GM12892 (cell line): ENCODE data around the gene ZFAND2A.

Experiments used
- POLR2A ChIP-seq: IDR thresholded peaks from 2 replicates; pipeline ENCODE4 v1.6.1; 2011; ENCODE audit warnings: low read depth, low read length, control low read depth
- POLR2AphosphoS5 ChIP-seq: IDR thresholded peaks from 2 replicates; pipeline ENCODE4 v1.6.1; 2011; ENCODE audit warnings: low read depth, low read length, control low read depth

DNA sequence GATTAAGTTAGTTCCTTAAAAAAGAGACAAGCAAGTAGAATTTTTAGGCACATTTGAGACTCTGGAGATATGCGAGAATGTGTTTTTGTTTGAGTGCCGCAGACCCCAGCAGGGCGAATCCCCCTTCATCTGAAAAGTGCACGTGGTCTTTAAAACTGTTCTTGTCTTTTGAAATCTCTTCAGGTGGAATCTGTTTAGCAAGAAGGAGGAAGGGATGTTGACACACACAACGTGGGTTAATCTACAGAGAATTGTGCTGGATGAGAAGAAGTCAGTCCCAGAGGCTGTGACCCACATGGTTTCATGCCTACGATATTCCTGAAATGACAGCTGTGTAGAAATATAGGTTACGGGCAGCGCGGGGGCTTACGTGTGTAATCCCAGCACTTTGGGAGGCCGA, 27.1 kb upstream of the ZFAND2A start:
- TF ChIP-seq POLR2AphosphoS5, result no peak
- TF ChIP-seq POLR2A, result no peak
